IPS-NIHi11 (cell line): ENCODE results near the gene HYPK.

Source experiments
- DNase-seq: peaks from one replicate; pipeline ENCODE4 v3.0.0; 2012; ENCODE audit warnings: mixed read lengths, low spot score

Gene HYPK

GRCh38 chr15:43851251-43851650, 50.9 kb downstream of the HYPK start:
- no peak for DNase-seq

- DNase-seq, result no peak
These were observed 52.2 kb downstream of the HYPK start for GRCh38 chr15:43852607-43853006.
